Measurements from ENCODE around the gene EWSR1. TPM values are rescaled to one million over a fixed set of nuclear protein-coding genes. Genes with fewer than 3 reads are reported as not detected.

The EWSR1 gene
- total RNA-seq (2022; extraction: Qiagen RNA extraction; ENCODE audit: low read depth), result 223 to 231 TPM (median 229 TPM) in 5 replicates

GRCh38 chr22:29267858-29268510 lies at the start of gene EWSR1, which contains the start of gene RHBDD3:
EWSR1 (plus strand) TSS chr22:29268268; CDS start chr22:29268337, 69 bp downstream.
RHBDD3 (minus strand) TSS chr22:29267981; CDS start chr22:29265626, 2,355 bp downstream.

GRCh38 chr22:29306175-29306834 lies 38.2 kb downstream of the EWSR1 start, which contains the start of gene GAS2L1:
GAS2L1 (plus strand) TSS chr22:29306650; CDS start chr22:29308106, 1,456 bp downstream.

GRCh38 chr22:29315286-29316140 lies 47.4 kb downstream of the EWSR1 start, which contains the start of gene RASL10A:
RASL10A (minus strand) TSS chr22:29315697; CDS start chr22:29315246, 451 bp downstream.

Other genes with a start within 250 kb of the EWSR1 start
- gene C22orf31, start 206.4 kb upstream of the EWSR1 start, total RNA-seq (2022; extraction: Qiagen RNA extraction; ENCODE audit: low read depth), result not detected in 5 replicates
- gene KREMEN1, start 195.2 kb upstream of the EWSR1 start, total RNA-seq (2022; extraction: Qiagen RNA extraction; ENCODE audit: low read depth), result 1.9 to 4.6 TPM (median 3.9 TPM) in 5 replicates
- gene EMID1, start 62.4 kb upstream of the EWSR1 start, total RNA-seq (2022; extraction: Qiagen RNA extraction; ENCODE audit: low read depth), result 0.32 to 0.61 TPM (median 0.43 TPM) in 5 replicates
- gene RHBDD3, start 287 bp upstream of the EWSR1 start, total RNA-seq (2022; extraction: Qiagen RNA extraction; ENCODE audit: low read depth), result 20.0 to 28.0 TPM (median 26.0 TPM) in 5 replicates
- 18.2 to 33.4 TPM (median 28.1 TPM) in 5 replicates for gene GAS2L1, start 38.4 kb downstream of the EWSR1 start, total RNA-seq (2022; extraction: Qiagen RNA extraction; ENCODE audit: low read depth)
- 0.16 to 0.35 TPM (median 0.16 TPM) in 3 of 5 replicates, not detected in the others for gene RASL10A, start 47.4 kb downstream of the EWSR1 start, total RNA-seq (2022; extraction: Qiagen RNA extraction; ENCODE audit: low read depth)
- gene AP1B1, start 120.3 kb downstream of the EWSR1 start, total RNA-seq (2022; extraction: Qiagen RNA extraction; ENCODE audit: low read depth), result 23.0 to 27.7 TPM (median 26.0 TPM) in 5 replicates
- gene RFPL1, start 170.3 kb downstream of the EWSR1 start, total RNA-seq (2022; extraction: Qiagen RNA extraction; ENCODE audit: low read depth), result not detected in 5 replicates
- gene NEFH, start 211.9 kb downstream of the EWSR1 start, total RNA-seq (2022; extraction: Qiagen RNA extraction; ENCODE audit: low read depth), result 0.07 to 0.10 TPM (median 0.08 TPM) in 4 of 5 replicates, not detected in the other